H9 (cell line): Measurements from ENCODE around the gene KMT2B. TPM values are rescaled to one million over a fixed set of nuclear protein-coding genes. Genes with fewer than 3 reads are reported as not detected.
A peak's percentile ranks its signal among the peaks of the same experiment; 100 is the strongest.

Experiments used
- DNase-seq: peaks from one replicate; pipeline ENCODE4 v3.0.0-alpha.2; 2017
- H2AFZ ChIP-seq: one replicate; pipeline ENCODE4 v1.6.1; 2013; ENCODE audit warnings: mild to moderate bottlenecking, low read length, control low read depth, moderate library complexity
- H2AK5ac ChIP-seq: 2 replicates; pipeline ENCODE4 v1.6.1; 2013; ENCODE audit warnings: low read length, control low read depth, mixed read lengths; ENCODE audit not compliant: insufficient read length
- H2BK120ac ChIP-seq: one replicate; pipeline ENCODE4 v1.6.1; 2013; ENCODE audit warnings: low read depth, mild to moderate bottlenecking, low read length, control low read depth, inconsistent platforms; ENCODE audit not compliant: poor library complexity, severe bottlenecking
- H2BK12ac ChIP-seq: 2 replicates; pipeline ENCODE4 v1.6.1; 2013; ENCODE audit warnings: low read length, control low read depth, mixed read lengths, low read depth; ENCODE audit not compliant: insufficient read length
- H2BK15ac ChIP-seq: 2 replicates; pipeline ENCODE4 v1.6.1; 2013; ENCODE audit warnings: low read depth, low read length, control low read depth
- H2BK20ac ChIP-seq: one replicate; pipeline ENCODE4 v1.6.1; 2013; ENCODE audit warnings: low read depth, mild to moderate bottlenecking, low read length, control low read depth, inconsistent platforms; ENCODE audit not compliant: poor library complexity, severe bottlenecking
- H2BK5ac ChIP-seq: 2 replicates; pipeline ENCODE4 v1.6.1; 2013; ENCODE audit warnings: low read length, control low read depth, mixed read lengths; ENCODE audit not compliant: insufficient read length
- H3K14ac ChIP-seq: 2 replicates; pipeline ENCODE4 v1.6.1; 2013; ENCODE audit warnings: low read length, control low read depth; ENCODE audit not compliant: insufficient read depth
- H3K18ac ChIP-seq: 2 replicates; pipeline ENCODE4 v1.6.1; 2013; ENCODE audit warnings: low read depth, mild to moderate bottlenecking, mixed read lengths, low read length, control low read depth; ENCODE audit not compliant: insufficient read length
- H3K23ac ChIP-seq: 2 replicates; pipeline ENCODE4 v1.6.1; 2013; ENCODE audit warnings: low read length, control low read depth, mixed read lengths, low read depth; ENCODE audit not compliant: insufficient read length
- H3K23me2 ChIP-seq: 2 replicates; pipeline ENCODE4 v1.6.1; 2013; ENCODE audit warnings: low read depth, mild to moderate bottlenecking, mixed read lengths, low read length, control low read depth; ENCODE audit not compliant: insufficient read length, poor library complexity, severe bottlenecking
- H3K27ac ChIP-seq: 2 replicates; pipeline ENCODE4 v1.5.1; 2013; ENCODE audit warnings: low read length, control low read depth, mixed read lengths, low read depth; ENCODE audit not compliant: insufficient read length
- H3K27me3 ChIP-seq: 2 replicates; pipeline ENCODE4 v1.6.1; 2013; ENCODE audit warnings: low read length, control low read depth, inconsistent platforms; ENCODE audit not compliant: insufficient read depth
- H3K4ac ChIP-seq: 2 replicates; pipeline ENCODE4 v1.6.1; 2013; ENCODE audit warnings: low read depth, mild to moderate bottlenecking, control low read depth, inconsistent platforms, low read length, moderate library complexity
- H3K4me1 ChIP-seq: 2 replicates; pipeline ENCODE4 v1.6.1; 2013; ENCODE audit warnings: low read length, control low read depth, inconsistent platforms; ENCODE audit not compliant: insufficient read depth
- H3K4me2 ChIP-seq: 2 replicates; pipeline ENCODE4 v1.6.1; 2013; ENCODE audit warnings: low read length, control low read depth, mixed read lengths; ENCODE audit not compliant: insufficient read length, insufficient read depth
- H3K56ac ChIP-seq: 2 replicates; pipeline ENCODE4 v1.6.1; 2013; ENCODE audit warnings: low read depth, mild to moderate bottlenecking, mixed read lengths, low read length, control low read depth; ENCODE audit not compliant: insufficient read length
- H3K79me1 ChIP-seq: 2 replicates; pipeline ENCODE4 v1.6.1; 2013; ENCODE audit warnings: low read depth, mild to moderate bottlenecking, moderate library complexity, low read length, control low read depth, inconsistent platforms; ENCODE audit not compliant: insufficient read depth, poor library complexity, severe bottlenecking
- H3K79me2 ChIP-seq: 2 replicates; pipeline ENCODE4 v1.6.1; 2013; ENCODE audit warnings: low read length, control low read depth, inconsistent platforms; ENCODE audit not compliant: insufficient read depth
- H3K9ac ChIP-seq: 2 replicates; pipeline ENCODE4 v1.6.1; 2013; ENCODE audit warnings: low read length, control low read depth, mixed read lengths; ENCODE audit not compliant: insufficient read length; ENCODE audit errors: extremely low read depth
- H3K9me3 ChIP-seq: one replicate; pipeline ENCODE4 v1.6.1; 2013; ENCODE audit warnings: low read depth, low read length, inconsistent platforms; ENCODE audit not compliant: control insufficient read depth
- H3T11ph ChIP-seq: one replicate; pipeline ENCODE4 v1.6.1; 2013; ENCODE audit warnings: mild to moderate bottlenecking, low read length, control low read depth, inconsistent platforms
- H4K20me1 ChIP-seq: one replicate; pipeline ENCODE4 v1.6.1; 2013; ENCODE audit not compliant: control insufficient read depth, insufficient read length, insufficient read depth
- H4K5ac ChIP-seq: 2 replicates; pipeline ENCODE4 v1.6.1; 2013; ENCODE audit warnings: low read depth, mild to moderate bottlenecking, mixed read lengths, low read length, control low read depth; ENCODE audit not compliant: insufficient read length
- H4K8ac ChIP-seq: replicated peaks from 2 replicates; pipeline ENCODE4 v1.6.1; 2013; ENCODE audit warnings: low read length, control low read depth, mixed read lengths, low read depth; ENCODE audit not compliant: insufficient read length
- H4K91ac ChIP-seq: 2 replicates; pipeline ENCODE4 v1.6.1; 2013; ENCODE audit warnings: low read depth, mild to moderate bottlenecking, moderate library complexity, mixed read lengths, low read length, control low read depth; ENCODE audit not compliant: insufficient read length
- H3K27ac Mint-ChIP-seq, 3 experiments: 2 replicates in 2 of 3; 3 replicates in 1 of 3; pipeline ENCODE4 v1.8.0; 2020 to 2021; ENCODE audit warnings: mixed read lengths in 3 of 3, mild to moderate bottlenecking in 1 of 3, moderate library complexity in 1 of 3
- H3K27me3 Mint-ChIP-seq: 2 replicates; pipeline ENCODE4 v1.8.0; 2021; ENCODE audit warnings: low read depth, mild to moderate bottlenecking, moderate library complexity, mixed read lengths
- H3K36me3 Mint-ChIP-seq, 3 experiments: 2 replicates in 2 of 3; 3 replicates in 1 of 3; pipeline ENCODE4 v1.8.0; 2020 to 2021; ENCODE audit warnings: low read depth in 3 of 3, mixed read lengths in 3 of 3; ENCODE audit not compliant: insufficient read depth in 1 of 3
- H3K4me1 Mint-ChIP-seq, 2 experiments: 2 replicates each; pipeline ENCODE4 v1.8.0; 2020; ENCODE audit warnings: mixed read lengths in 2 of 2
- H3K4me3 Mint-ChIP-seq, 2 experiments: 2 replicates in 1 of 2; 3 replicates in 1 of 2; pipeline ENCODE4 v1.8.0; 2020 to 2021; ENCODE audit warnings: mild to moderate bottlenecking in 2 of 2, mixed read lengths in 2 of 2, moderate library complexity in 1 of 2
- H3K9me3 Mint-ChIP-seq, 2 experiments: 2 replicates in 1 of 2; 3 replicates in 1 of 2; pipeline ENCODE4 v1.8.0; 2020; ENCODE audit warnings: mild to moderate bottlenecking in 2 of 2, mixed read lengths in 2 of 2, moderate library complexity in 1 of 2
- CTCF ChIP-seq: fragments of 200-600 bp; sonication (generic); conservative IDR thresholded peaks from 3 replicates; pipeline ENCODE4 v1.8.0; 2021; ENCODE audit warnings: antibody characterized with exemption, mild to moderate bottlenecking
- WGBS: extraction: QIAGEN DNeasy Blood & Tissue Kit; methylation state at CpG from one replicate; pipeline ENCODE4 v1.1.7; 2013; ENCODE audit warnings: missing lambda C conversion rate, low lambda C conversion rate, mixed read lengths; ENCODE audit not compliant: insufficient read length; ENCODE audit errors: extremely low coverage; 5-methylcytosine and 5-hydroxymethylcytosine counted together
- total RNA-seq: library from RNA; stranded (reverse); gene quantifications from 2 replicates; pipeline ENCODE4 v1.2.1, GENCODE V29; 2021

Gene KMT2B
- total RNA-seq, 1 experiment from 2014 or later, result 47.7 TPM

- no peak overlapping the region for H3K18ac ChIP-seq
- no peak overlapping the region for H4K91ac ChIP-seq
- H2AK5ac ChIP-seq, result no peak overlapping the region
- H4K5ac ChIP-seq, result no peak overlapping the region
- Mint-ChIP-seq H3K27me3 (peaks cover 7% of the 10 kb centered on the region), H3K27ac (no peak overlapping the region; a peak in 2 of 7 replicates), H3K9me3 (no peaks in the 10 kb centered on the region), H3K36me3 (peaks cover 0 to 14% (median 6%) of the 10 kb centered on the region in 3 experiments; a peak in 5 of 7 replicates), H3K4me1 (peaks cover 36 to 38% of the 10 kb centered on the region in 2 experiments), H3K4me3 (peak overlapping the region in 1 of 2 experiments; percentile 40; a peak in 1 of 5 replicates)
- no peak overlapping the region for H3K56ac ChIP-seq
- H2BK15ac ChIP-seq, result no peak overlapping the region
- H3K9me3 ChIP-seq, result no peaks in the 10 kb centered on the region
- peak overlapping the region; percentile 55 for H2BK12ac ChIP-seq
- no peak overlapping the region for H2BK120ac ChIP-seq
- H3K14ac ChIP-seq, result no peak overlapping the region
- H2AFZ ChIP-seq, result no peak overlapping the region
- WGBS, result no CpG with 5 or more reads among the region's 13 CpGs
- no peak overlapping the region for H2BK20ac ChIP-seq
- no peaks in the 10 kb centered on the region; the same call in 1 of the 2 replicates for H3K79me2 ChIP-seq
- H2BK5ac ChIP-seq, result no peak overlapping the region
- no peak overlapping the region for H3K27ac ChIP-seq
- H3K4ac ChIP-seq, result no peak overlapping the region
- H3K23ac ChIP-seq, result no peak overlapping the region
- no peaks in the 10 kb centered on the region for H4K20me1 ChIP-seq
- H3T11ph ChIP-seq, result no peak overlapping the region
- no peak for DNase-seq
- H3K4me1 ChIP-seq, result peaks cover 10% of the 10 kb centered on the region; the same call in 1 of the 2 replicates
- H3K79me1 ChIP-seq, result no peaks in the 10 kb centered on the region
- no peaks in the 10 kb centered on the region for H3K27me3 ChIP-seq
- H3K23me2 ChIP-seq, result peaks cover 8% of the 10 kb centered on the region
- no peak overlapping the region for H3K9ac ChIP-seq
- no peak for TF ChIP-seq CTCF
- no peak overlapping the region for H3K4me2 ChIP-seq
- no peak overlapping the region for H4K8ac ChIP-seq
Measured at GRCh38 chr19:35710784-35711723, 6.7 kb upstream of the KMT2B start.
